Measurements from ENCODE around the gene RAB37. TPM values are rescaled to one million over a fixed set of nuclear protein-coding genes. Genes with fewer than 3 reads are reported as not detected.

RAB37 gene
- total and polyA plus RNA-seq, 2 donors (not counting 1 experiment from before 2014, with no cell fraction given): 67.6 to 76.8 TPM

DNA sequence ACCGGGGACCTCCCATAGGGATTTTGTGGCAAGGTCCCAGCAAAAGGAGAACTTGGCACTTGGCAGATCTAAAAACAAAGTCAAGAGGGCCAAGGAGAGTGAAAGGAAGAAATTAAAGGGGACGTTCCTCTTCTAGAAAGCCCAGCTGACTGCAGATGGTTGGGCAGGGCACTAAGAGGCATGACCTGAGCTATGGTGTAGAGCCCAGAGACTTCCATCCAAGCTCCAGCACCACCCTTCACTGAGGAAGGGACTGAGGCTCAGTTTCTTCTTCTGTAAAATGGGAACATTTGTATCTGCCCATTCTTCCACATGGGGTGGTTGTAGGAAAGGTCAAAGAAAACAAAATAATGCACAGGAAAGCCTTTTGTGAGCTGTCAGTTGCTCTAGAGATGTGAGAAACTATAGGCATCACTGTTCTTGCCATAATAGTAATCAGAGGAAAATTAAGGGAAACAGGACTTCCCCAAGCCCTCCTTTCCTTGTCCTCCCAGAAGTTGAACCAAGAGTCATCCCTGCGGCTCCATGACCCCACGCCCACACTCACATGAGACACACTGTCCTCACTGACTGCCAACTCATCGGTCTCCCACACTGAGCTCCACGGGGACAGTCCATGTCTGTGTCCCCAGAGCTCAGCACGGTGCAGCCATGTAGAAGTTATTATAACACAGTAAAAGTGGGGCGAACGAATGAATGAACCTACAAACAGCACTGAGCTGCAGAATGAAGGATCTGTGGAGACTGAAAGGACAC lies 34.8 kb upstream of the RAB37 start:
- intact Hi-C loops (cut with micrococcal nuclease): no loop called here
- no peak for DNase-seq
- no peak overlapping the region for H3K4me3 Mint-ChIP-seq
- Histone ChIP-seq H3K36me3 (replicated peaks in 1 of 2; ENCODE audit: control extremely low read depth in 1 of 2, control insufficient read depth in 1 of 2, extremely low read depth in 1 of 2, insufficient read depth in 2 of 2, low read length in 1 of 2) (no peaks in the 10 kb centered on the region), H3K4me3 (ENCODE audit: control extremely low read depth in 1 of 5, extremely low read depth in 1 of 5, insufficient read depth in 1 of 5, low read depth in 2 of 5, low read length in 4 of 5) (no peak overlapping the region), H3K4me2 (replicated peaks; ENCODE audit: low read depth, low read length, poor library complexity, severe bottlenecking) (no peak overlapping the region), H3K4me1 (ENCODE audit: control insufficient read depth in 2 of 2, insufficient read depth in 2 of 2, low read length in 2 of 2) (no peaks in the 10 kb centered on the region), H3K79me2 (ENCODE audit: control insufficient read depth, insufficient read depth, low read length) (no peaks in the 10 kb centered on the region), H4K20me1 (ENCODE audit: control insufficient read depth, insufficient read depth, low read length, poor library complexity, severe bottlenecking) (no peaks in the 10 kb centered on the region), H3K9me3 (ENCODE audit: control extremely low read depth in 1 of 3, control insufficient read depth in 2 of 3, insufficient read depth in 1 of 3, low read length in 2 of 3) (peaks cover 0 to 7% (median 0%) of the 10 kb centered on the region in 3 donors), H3K9ac (ENCODE audit: low read length) (no peak overlapping the region), H3K27me3 (replicated peaks in 1 of 4; ENCODE audit: control extremely low read depth in 1 of 4, control insufficient read depth in 3 of 4, insufficient read depth in 4 of 4, low read length in 3 of 4) (peaks cover 0 to 9% (median 0%) of the 10 kb centered on the region in 4 experiments), H2AFZ (ENCODE audit: insufficient read depth, low read depth, low read length, poor library complexity, severe bottlenecking) (no peak overlapping the region), H3K27ac (ENCODE audit: low read length in 2 of 2) (no peak overlapping the region)
- 77% methylated on average over 9 of the region's 9 CpGs for WGBS (ENCODE audit: insufficient coverage)
- ChIA-PET CTCF (interaction anchor here (0.8 kb wide), 1 partner anchor 9 kb away, joined by 3 read pairs; no protein-coding TSS in a partner anchor), POLR2A (interaction anchor here (0.7 kb wide), 1 partner anchor 39 kb away, joined by 3 read pairs; no protein-coding TSS in a partner anchor)
- H3K4me1 Mint-ChIP-seq: no peaks in the 10 kb centered on the region
- TF ChIP-seq, protein P1, sequence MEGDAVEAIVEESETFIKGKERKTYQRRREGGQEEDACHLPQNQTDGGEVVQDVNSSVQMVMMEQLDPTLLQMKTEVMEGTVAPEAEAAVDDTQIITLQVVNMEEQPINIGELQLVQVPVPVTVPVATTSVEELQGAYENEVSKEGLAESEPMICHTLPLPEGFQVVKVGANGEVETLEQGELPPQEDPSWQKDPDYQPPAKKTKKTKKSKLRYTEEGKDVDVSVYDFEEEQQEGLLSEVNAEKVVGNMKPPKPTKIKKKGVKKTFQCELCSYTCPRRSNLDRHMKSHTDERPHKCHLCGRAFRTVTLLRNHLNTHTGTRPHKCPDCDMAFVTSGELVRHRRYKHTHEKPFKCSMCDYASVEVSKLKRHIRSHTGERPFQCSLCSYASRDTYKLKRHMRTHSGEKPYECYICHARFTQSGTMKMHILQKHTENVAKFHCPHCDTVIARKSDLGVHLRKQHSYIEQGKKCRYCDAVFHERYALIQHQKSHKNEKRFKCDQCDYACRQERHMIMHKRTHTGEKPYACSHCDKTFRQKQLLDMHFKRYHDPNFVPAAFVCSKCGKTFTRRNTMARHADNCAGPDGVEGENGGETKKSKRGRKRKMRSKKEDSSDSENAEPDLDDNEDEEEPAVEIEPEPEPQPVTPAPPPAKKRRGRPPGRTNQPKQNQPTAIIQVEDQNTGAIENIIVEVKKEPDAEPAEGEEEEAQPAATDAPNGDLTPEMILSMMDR (IDR thresholded peaks at IDR 0.05): no peak
- TF ChIP-seq EZH2 (IDR thresholded peaks at IDR 0.05; ENCODE audit: borderline replicate concordance, insufficient read depth, low read depth, low read length, poor library complexity, severe bottlenecking): no peak
- no peaks in the 10 kb centered on the region for H3K9me3 Mint-ChIP-seq (ENCODE audit: insufficient read depth)
- no peak for ATAC-seq (ENCODE audit: low read depth)
- no peak overlapping the region for H3K27ac Mint-ChIP-seq
- peaks cover 15% of the 10 kb centered on the region for H3K27me3 Mint-ChIP-seq

DNA sequence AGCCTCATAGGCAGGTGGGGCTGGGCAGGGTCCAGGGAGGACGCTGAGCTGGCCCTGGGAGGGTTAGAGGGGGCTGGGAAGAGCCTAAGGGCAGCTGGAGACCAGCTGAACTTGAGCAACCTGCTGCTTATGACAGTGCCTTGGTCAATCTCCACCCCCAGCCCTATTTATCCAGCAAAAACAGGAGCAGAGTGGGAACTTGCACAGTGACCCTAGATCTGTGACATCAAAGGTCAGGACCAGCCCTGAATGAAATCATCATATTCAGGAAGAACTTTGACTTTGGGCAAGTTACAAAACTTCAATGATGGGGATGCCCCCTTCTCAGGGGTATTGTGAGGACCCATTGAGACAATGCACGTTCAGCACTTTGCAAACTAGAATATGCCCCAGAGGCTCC lies 33.7 kb upstream of the RAB37 start:
- Histone ChIP-seq H2AFZ (ENCODE audit: insufficient read depth, low read depth, low read length, poor library complexity, severe bottlenecking) (no peak overlapping the region), H3K4me2 (replicated peaks; ENCODE audit: low read depth, low read length, poor library complexity, severe bottlenecking) (no peak overlapping the region), H4K20me1 (ENCODE audit: control insufficient read depth, insufficient read depth, low read length, poor library complexity, severe bottlenecking) (no peaks in the 10 kb centered on the region), H3K4me3 (ENCODE audit: control extremely low read depth in 1 of 5, extremely low read depth in 1 of 5, insufficient read depth in 1 of 5, low read depth in 2 of 5, low read length in 4 of 5) (no peak overlapping the region), H3K27me3 (replicated peaks in 1 of 4; ENCODE audit: control extremely low read depth in 1 of 4, control insufficient read depth in 3 of 4, insufficient read depth in 4 of 4, low read length in 3 of 4) (peaks cover 0 to 9% (median 0%) of the 10 kb centered on the region in 4 experiments), H3K9me3 (ENCODE audit: control extremely low read depth in 1 of 3, control insufficient read depth in 2 of 3, insufficient read depth in 1 of 3, low read length in 2 of 3) (peaks cover 0 to 7% (median 0%) of the 10 kb centered on the region in 3 donors), H3K9ac (ENCODE audit: low read length) (no peak overlapping the region), H3K36me3 (replicated peaks in 1 of 2; ENCODE audit: control extremely low read depth in 1 of 2, control insufficient read depth in 1 of 2, extremely low read depth in 1 of 2, insufficient read depth in 2 of 2, low read length in 1 of 2) (no peaks in the 10 kb centered on the region), H3K27ac (ENCODE audit: low read length in 2 of 2) (no peak overlapping the region), H3K4me1 (ENCODE audit: control insufficient read depth in 2 of 2, insufficient read depth in 2 of 2, low read length in 2 of 2) (no peaks in the 10 kb centered on the region), H3K79me2 (ENCODE audit: control insufficient read depth, insufficient read depth, low read length) (no peaks in the 10 kb centered on the region)
- WGBS (ENCODE audit: insufficient coverage): 91% methylated on average over 1 of the region's 2 CpGs
- intact Hi-C loops (cut with micrococcal nuclease): no loop called here
- Mint-ChIP-seq H3K27ac (no peak overlapping the region), H3K4me1 (no peaks in the 10 kb centered on the region), H3K4me3 (no peak overlapping the region), H3K27me3 (peaks cover 15% of the 10 kb centered on the region), H3K9me3 (ENCODE audit: insufficient read depth) (no peaks in the 10 kb centered on the region)
- DNase-seq: no peak
- no peak for TF ChIP-seq EZH2 (IDR thresholded peaks at IDR 0.05; ENCODE audit: borderline replicate concordance, insufficient read depth, low read depth, low read length, poor library complexity, severe bottlenecking)
- TF ChIP-seq, protein P1 (IDR thresholded peaks at IDR 0.05): no peak
- CTCF ChIA-PET: interaction anchor here (0.8 kb wide), 1 partner anchor 10 kb away, joined by 3 read pairs; no protein-coding TSS in a partner anchor
- ATAC-seq (ENCODE audit: low read depth): no peak
- POLR2A ChIA-PET: no interaction called here
